Measurements from ENCODE around the gene DYNLT2B. TPM values are rescaled to one million over a fixed set of nuclear protein-coding genes. Genes with fewer than 3 reads are reported as not detected.
"Not testable (repeated sequence)": the region's sequence is repeated elsewhere in the genome, so short reads cannot be mapped to it uniquely, and the experiment has no call there.

Gene DYNLT2B
- total RNA-seq (2022): 22.3 and 23.5 TPM in 2 replicates
- percentile 81 among the genes with signal in this experiment for Bru-seq, nascent RNA
- percentile 92 among the genes with signal in this experiment for BruChase-seq, experiment 1, labeled RNA remaining after a 6-hour chase
- percentile 88 among the genes with signal in this experiment for BruChase-seq, experiment 2, labeled RNA remaining after a 2-hour chase
- long read RNA-seq, transcript TCTEX1D2-201 (5 exons, 673 nt): major isoform, 30 of 37 reads
- long read RNA-seq, partial matches to known transcripts: 0 of 37 reads
- long read RNA-seq, other reads (novel, unspliced or antisense): 3 of 37 reads

DNA sequence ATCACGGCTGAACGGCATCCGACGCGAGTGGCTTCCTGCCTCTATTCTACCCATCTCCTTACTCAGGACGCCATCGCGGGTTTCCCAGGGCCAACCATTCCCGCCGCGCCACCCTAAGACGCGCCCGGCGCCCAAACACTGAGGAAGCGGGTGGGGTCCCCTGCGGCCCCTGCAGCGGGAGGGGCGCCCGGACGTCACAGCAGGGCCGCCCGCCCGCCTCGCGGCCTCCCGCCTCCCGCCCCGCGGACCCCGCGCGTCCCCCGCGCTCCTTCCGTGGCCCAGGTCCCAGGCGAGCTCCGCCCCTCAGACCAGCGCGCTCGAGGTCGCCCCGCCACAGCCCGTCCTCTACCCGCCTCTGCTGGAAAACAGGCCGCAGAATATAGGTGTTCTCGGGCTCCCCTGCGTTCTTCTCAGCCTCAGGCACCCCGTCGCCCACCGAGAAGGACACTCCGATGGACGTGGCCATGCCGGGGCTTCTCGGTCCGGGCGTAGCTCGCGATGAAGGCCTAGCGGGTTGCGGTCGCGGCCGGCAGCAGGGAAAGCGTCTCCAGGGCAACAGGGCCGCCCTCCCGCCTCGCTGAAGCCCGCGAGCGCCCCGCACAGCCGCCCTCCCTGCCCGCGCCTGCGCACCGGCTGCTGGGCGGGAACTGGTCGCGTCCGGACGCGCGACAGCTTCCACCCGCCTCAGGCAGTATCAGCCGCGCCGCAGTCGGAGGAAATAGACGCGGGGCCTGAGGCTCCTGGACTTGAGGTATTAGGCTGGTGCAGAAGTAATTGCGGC, at the start of gene DYNLT2B:
Gene DYNLT2B (minus strand): TSS at position 554 of the 781 bp plus-strand sequence. CDS start 88 bp downstream, at position 466.
- DNase-seq (ENCODE audit: unreplicated experiment): peak; percentile 87
- intact Hi-C loops (cut with micrococcal nuclease): loop anchor here (1.0 to 5.0 kb wide), 2 partner anchors 114 to 184 kb away; partner anchors contain the start of genes RNF168 and UBXN7
- H3K27me3 Mint-ChIP-seq (ENCODE audit: insufficient read depth, unreplicated experiment): no peaks in the 10 kb centered on the region
- TF ChIP-seq, protein P1, sequence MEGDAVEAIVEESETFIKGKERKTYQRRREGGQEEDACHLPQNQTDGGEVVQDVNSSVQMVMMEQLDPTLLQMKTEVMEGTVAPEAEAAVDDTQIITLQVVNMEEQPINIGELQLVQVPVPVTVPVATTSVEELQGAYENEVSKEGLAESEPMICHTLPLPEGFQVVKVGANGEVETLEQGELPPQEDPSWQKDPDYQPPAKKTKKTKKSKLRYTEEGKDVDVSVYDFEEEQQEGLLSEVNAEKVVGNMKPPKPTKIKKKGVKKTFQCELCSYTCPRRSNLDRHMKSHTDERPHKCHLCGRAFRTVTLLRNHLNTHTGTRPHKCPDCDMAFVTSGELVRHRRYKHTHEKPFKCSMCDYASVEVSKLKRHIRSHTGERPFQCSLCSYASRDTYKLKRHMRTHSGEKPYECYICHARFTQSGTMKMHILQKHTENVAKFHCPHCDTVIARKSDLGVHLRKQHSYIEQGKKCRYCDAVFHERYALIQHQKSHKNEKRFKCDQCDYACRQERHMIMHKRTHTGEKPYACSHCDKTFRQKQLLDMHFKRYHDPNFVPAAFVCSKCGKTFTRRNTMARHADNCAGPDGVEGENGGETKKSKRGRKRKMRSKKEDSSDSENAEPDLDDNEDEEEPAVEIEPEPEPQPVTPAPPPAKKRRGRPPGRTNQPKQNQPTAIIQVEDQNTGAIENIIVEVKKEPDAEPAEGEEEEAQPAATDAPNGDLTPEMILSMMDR (IDR thresholded peaks at IDR 0.05; ENCODE audit: unreplicated experiment): no peak
- peak within 1 kb of the TSS; percentile 94 for H3K4me3 Mint-ChIP-seq (ENCODE audit: unreplicated experiment)
- no peaks in the 10 kb centered on the region for H3K9me3 Mint-ChIP-seq (ENCODE audit: unreplicated experiment)
- ChIA-PET POLR2A (interaction anchor here (0.6 to 4.5 kb wide), 22 partner anchors 9 to 417 kb away, joined by 3 to 72 read pairs (median 4); partner anchors contain the start of genes FBXO45, RNF168, TM4SF19 and UBXN7), CTCF (interaction anchor here (0.6 to 0.9 kb wide), 2 partner anchors 11 to 52 kb away, joined by 3 read pairs; no protein-coding TSS in a partner anchor)
- H3K27ac Mint-ChIP-seq (ENCODE audit: low read depth, unreplicated experiment): peak within 1 kb of the TSS; percentile 95
- TSS peak; percentile 18 for BruUV-seq (replicated peaks)
- no peaks in the 10 kb centered on the region for H3K4me1 Mint-ChIP-seq (ENCODE audit: insufficient read depth, unreplicated experiment)
- peaks cover 18% of the 10 kb centered on the region for H3K36me3 Mint-ChIP-seq (ENCODE audit: insufficient read depth, unreplicated experiment)

DNA sequence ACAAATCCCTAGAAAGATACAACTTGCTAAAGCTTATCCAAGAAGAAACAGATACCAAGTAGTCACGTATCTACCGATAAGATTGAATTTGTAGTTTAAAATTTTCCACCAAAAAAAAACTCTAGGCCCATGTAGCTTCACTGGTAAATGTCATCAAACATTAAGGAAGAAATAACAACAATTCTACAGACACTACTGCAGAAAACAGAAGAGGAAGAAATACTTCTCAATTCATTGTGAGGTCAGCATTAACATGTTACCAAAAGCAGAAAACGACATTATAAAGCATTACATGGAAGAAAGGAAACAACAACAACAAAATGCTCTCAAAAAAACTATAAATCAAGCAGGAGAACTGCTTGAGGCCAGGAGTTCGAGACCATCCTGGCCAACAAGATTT, 47.7 kb upstream of the DYNLT2B start:
- H3K4me1 Mint-ChIP-seq (ENCODE audit: insufficient read depth, unreplicated experiment): no peaks in the 10 kb centered on the region
- TF ChIP-seq, protein P1 (IDR thresholded peaks at IDR 0.05; ENCODE audit: unreplicated experiment): no peak
- BruUV-seq (replicated peaks): no TSS peak
- no peaks in the 10 kb centered on the region for H3K27me3 Mint-ChIP-seq (ENCODE audit: insufficient read depth, unreplicated experiment)
- intact Hi-C loops (cut with micrococcal nuclease): no loop called here
- no peak overlapping the region for H3K27ac Mint-ChIP-seq (ENCODE audit: low read depth, unreplicated experiment)
- no peaks in the 10 kb centered on the region for H3K9me3 Mint-ChIP-seq (ENCODE audit: unreplicated experiment)
- peaks cover 65% of the 10 kb centered on the region for H3K36me3 Mint-ChIP-seq (ENCODE audit: insufficient read depth, unreplicated experiment)
- POLR2A ChIA-PET: interaction anchor here (0.6 to 0.9 kb wide), 2 partner anchors 32 to 117 kb away, joined by 3 read pairs; no protein-coding TSS in a partner anchor
- no peak for DNase-seq (ENCODE audit: unreplicated experiment)
- CTCF ChIA-PET: interaction anchor here (0.6 kb wide), 1 partner anchor 12 kb away, joined by 3 read pairs; no protein-coding TSS in a partner anchor
- H3K4me3 Mint-ChIP-seq (ENCODE audit: unreplicated experiment): no peak overlapping the region

DNA sequence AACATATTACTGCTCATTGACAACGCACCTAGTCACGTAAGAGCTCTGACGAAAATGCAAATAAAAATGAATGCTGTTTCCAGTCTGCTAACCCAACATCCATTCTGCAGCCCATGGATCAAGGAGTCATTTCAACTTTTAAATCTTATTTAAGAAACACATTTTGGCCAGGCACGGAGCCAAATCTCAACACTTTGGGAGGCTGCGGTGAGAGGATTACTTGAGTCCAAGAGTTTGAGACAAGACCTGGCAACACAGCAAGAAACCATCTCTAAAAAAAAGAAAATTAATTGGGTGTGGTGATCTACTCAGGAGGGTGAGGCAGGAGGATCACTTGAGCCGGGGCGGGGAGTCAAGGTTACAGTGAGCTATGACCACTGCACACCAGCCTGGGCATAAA, 42.5 kb upstream of the DYNLT2B start:
- POLR2A ChIA-PET: no interaction called here
- Mint-ChIP-seq H3K4me1 (ENCODE audit: insufficient read depth, unreplicated experiment) (no peaks in the 10 kb centered on the region), H3K36me3 (ENCODE audit: insufficient read depth, unreplicated experiment) (peaks cover 90% of the 10 kb centered on the region), H3K9me3 (ENCODE audit: unreplicated experiment) (no peaks in the 10 kb centered on the region), H3K4me3 (ENCODE audit: unreplicated experiment) (no peak overlapping the region), H3K27ac (ENCODE audit: low read depth, unreplicated experiment) (no peak overlapping the region), H3K27me3 (ENCODE audit: insufficient read depth, unreplicated experiment) (no peaks in the 10 kb centered on the region)
- BruUV-seq (replicated peaks): no TSS peak
- no peak for DNase-seq (ENCODE audit: unreplicated experiment)
- CTCF ChIA-PET: interaction anchor here (0.6 kb wide), 1 partner anchor 229 kb away, joined by 3 read pairs; no protein-coding TSS in a partner anchor
- intact Hi-C loops (cut with micrococcal nuclease): no loop called here
- TF ChIP-seq, protein P1 (IDR thresholded peaks at IDR 0.05; ENCODE audit: unreplicated experiment): no peak

DNA sequence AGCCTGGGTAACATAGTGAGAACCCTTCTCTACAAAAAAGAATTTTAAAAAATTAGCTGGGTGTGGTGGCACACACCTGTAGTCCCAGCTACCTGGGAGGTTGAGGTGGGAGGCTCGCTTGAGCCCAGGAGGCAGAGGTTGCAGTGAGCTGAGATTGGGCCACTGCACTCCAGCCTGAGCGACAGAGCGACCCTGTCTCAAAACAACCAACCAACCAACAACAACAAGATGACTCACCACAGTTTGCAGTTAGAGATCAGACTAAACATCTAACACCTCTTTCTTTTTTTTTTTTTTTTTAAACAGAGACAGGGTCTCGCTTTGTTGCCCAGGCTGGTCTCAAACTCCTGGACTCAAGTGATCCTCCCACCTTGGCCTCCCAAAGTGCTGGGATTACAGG, 40.5 kb upstream of the DYNLT2B start:
- intact Hi-C loops (cut with micrococcal nuclease); POLR2A ChIA-PET; BruUV-seq (replicated peaks); H3K27ac Mint-ChIP-seq (ENCODE audit: low read depth, unreplicated experiment); H3K4me3 Mint-ChIP-seq (ENCODE audit: unreplicated experiment); H3K27me3 Mint-ChIP-seq (ENCODE audit: insufficient read depth, unreplicated experiment); H3K9me3 Mint-ChIP-seq (ENCODE audit: unreplicated experiment); DNase-seq (ENCODE audit: unreplicated experiment); H3K4me1 Mint-ChIP-seq (ENCODE audit: insufficient read depth, unreplicated experiment): not testable (repeated sequence)
- H3K36me3 Mint-ChIP-seq (ENCODE audit: insufficient read depth, unreplicated experiment): peaks cover 88% of the 10 kb centered on the region
- CTCF ChIA-PET: interaction anchor here (0.7 kb wide), 1 partner anchor 165 kb away, joined by 3 read pairs; no protein-coding TSS in a partner anchor

All from MCF 10A (cell line).